ENCODE measurements around the gene JAZF1. TPM values are rescaled to one million over a fixed set of nuclear protein-coding genes. Genes with fewer than 3 reads are reported as not detected.

The JAZF1 gene
- total RNA-seq, 1 donor from 2014 or later = 3.1 TPM

DNA sequence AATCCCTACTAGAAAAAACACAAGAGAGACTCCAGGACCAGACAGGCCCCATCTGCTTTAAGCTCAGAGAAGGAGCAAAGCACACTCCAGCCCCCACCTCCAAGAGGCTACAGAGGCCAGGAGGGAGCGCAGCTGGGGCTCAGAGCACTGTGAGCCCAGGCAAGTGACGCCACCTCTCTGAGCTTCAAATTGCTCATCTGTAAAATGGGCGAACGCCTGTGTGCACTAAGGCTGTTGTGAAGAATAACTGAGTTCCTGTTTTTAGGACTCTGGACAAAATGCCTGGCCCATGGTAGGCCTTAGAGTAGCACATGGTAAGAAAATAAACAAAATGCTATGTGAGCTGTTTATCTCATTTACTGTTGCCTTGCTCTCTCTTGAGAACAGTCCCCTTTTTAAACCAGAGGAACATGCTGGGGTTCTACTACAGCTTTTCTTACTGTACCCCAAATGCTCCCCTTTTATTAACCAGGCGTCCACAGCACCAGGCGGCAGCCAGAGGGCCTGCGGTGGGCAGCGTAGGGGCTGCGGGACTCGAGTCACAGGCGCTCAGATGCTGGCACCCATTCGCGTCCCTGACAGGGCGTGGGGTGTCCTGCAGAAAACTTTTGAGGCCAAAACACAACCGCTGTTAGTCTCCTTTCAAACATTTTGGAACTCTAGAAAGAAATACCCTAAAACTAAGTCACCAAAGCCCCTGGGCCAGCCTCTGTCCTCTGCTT is 336.9 kb downstream of the JAZF1 start:
- no peaks in the 10 kb centered on the region for H3K9me3 Mint-ChIP-seq
- no peak overlapping the region for H3K27ac Mint-ChIP-seq (ENCODE audit: unreplicated experiment)
- peaks cover 5% of the 10 kb centered on the region for H3K4me1 Mint-ChIP-seq
- H3K27me3 Mint-ChIP-seq (ENCODE audit: low read depth) = no peaks in the 10 kb centered on the region
- no peaks in the 10 kb centered on the region for H3K36me3 Mint-ChIP-seq (ENCODE audit: low read depth)
- no peak for DNase-seq (ENCODE audit: low read depth, low spot score)
- TF ChIP-seq, protein P1, sequence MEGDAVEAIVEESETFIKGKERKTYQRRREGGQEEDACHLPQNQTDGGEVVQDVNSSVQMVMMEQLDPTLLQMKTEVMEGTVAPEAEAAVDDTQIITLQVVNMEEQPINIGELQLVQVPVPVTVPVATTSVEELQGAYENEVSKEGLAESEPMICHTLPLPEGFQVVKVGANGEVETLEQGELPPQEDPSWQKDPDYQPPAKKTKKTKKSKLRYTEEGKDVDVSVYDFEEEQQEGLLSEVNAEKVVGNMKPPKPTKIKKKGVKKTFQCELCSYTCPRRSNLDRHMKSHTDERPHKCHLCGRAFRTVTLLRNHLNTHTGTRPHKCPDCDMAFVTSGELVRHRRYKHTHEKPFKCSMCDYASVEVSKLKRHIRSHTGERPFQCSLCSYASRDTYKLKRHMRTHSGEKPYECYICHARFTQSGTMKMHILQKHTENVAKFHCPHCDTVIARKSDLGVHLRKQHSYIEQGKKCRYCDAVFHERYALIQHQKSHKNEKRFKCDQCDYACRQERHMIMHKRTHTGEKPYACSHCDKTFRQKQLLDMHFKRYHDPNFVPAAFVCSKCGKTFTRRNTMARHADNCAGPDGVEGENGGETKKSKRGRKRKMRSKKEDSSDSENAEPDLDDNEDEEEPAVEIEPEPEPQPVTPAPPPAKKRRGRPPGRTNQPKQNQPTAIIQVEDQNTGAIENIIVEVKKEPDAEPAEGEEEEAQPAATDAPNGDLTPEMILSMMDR (conservative IDR thresholded peaks at IDR 0.05) = no peak
- no peak overlapping the region for H3K4me3 Mint-ChIP-seq

DNA sequence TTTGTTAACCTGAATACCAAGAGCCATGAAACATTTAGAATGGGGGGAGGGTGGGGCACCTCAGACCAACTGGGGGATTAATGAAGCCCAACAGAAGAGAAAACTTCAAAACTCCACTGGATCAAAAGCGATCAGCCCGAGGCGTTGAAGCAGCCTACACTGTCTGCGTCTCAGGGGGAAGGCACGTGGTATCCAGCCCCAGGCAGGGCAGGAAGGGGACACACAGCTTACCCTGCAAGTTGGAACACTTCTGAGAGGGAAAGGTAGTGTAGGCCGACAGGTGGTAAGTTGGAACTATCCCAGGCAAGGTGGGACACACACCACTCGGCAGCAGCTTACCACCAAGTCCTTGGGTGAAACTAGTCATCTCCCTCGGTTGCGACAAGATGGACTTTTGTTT is 337.7 kb downstream of the JAZF1 start:
- no peak for DNase-seq (ENCODE audit: low read depth, low spot score)
- Mint-ChIP-seq H3K36me3 (ENCODE audit: low read depth) (no peaks in the 10 kb centered on the region), H3K27ac (ENCODE audit: unreplicated experiment) (no peak overlapping the region), H3K9me3 (no peaks in the 10 kb centered on the region), H3K4me1 (peaks cover 5% of the 10 kb centered on the region), H3K27me3 (ENCODE audit: low read depth) (no peaks in the 10 kb centered on the region), H3K4me3 (no peak overlapping the region)
- TF ChIP-seq, protein P1 (conservative IDR thresholded peaks at IDR 0.05) = no peak

DNA sequence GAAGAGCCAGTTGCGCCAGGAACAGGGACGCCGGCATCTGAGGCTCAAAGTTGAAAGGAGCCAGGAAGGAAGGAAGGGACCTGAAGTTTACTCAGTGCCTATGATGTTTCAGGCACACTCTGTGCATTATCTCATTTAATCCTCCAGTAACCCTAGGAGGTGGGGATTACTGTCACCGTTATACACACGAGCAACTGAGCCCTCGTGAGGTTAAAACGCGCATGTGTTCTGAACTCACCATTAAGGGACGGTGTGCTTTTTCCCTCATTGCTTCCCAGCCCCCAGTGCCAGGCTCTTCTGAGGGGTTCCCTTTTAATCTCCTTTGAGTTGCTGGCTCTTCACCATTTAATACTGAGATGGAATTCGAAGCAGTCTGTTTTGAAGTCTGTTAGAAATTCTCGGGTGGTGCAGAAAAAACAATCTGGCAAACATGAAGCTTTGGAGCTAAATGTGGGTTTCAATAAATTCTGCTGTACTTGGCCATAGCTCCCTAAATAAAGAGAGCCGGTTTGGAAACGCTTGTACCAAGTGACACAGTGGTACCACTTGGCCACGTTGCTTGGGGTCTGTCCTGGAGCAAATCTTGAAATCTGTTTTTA is 338.4 kb downstream of the JAZF1 start:
- H3K27me3 Mint-ChIP-seq (ENCODE audit: low read depth) = no peaks in the 10 kb centered on the region
- no peaks in the 10 kb centered on the region for H3K9me3 Mint-ChIP-seq
- no peaks in the 10 kb centered on the region for H3K36me3 Mint-ChIP-seq (ENCODE audit: low read depth)
- TF ChIP-seq, protein P1 (conservative IDR thresholded peaks at IDR 0.05) = no peak
- no peak for DNase-seq (ENCODE audit: low read depth, low spot score)
- peaks cover 9% of the 10 kb centered on the region for H3K4me1 Mint-ChIP-seq
- H3K27ac Mint-ChIP-seq (ENCODE audit: unreplicated experiment) = no peak overlapping the region
- no peak overlapping the region for H3K4me3 Mint-ChIP-seq

DNA sequence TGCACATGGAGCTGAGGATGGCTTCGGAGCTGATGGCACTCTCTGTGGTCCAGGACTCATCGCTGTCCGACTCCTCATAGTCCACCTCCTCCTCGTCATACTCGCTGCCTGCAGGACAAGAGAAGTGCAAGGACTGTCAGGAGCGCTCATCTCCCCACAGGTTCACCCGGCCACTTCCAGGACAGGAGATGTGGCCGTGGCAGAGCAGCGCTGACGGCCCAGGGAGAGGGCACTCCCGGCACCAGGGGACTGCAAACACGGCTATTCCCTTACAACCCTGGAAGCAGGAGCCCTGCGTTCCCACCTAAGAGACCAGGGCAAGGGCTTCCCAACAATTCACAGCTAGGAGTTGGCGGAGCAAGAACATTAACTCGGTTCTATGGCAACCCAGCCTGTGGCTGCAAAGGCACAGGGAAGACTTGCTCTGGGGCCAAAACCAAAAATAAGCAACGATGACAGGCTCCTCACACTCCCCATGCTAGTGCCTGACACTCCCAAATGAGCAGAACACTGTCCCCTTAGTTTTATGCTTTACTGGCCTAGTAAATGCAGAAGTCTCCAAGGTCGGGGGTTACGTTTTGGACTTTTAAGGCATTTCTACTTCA is 339.7 kb downstream of the JAZF1 start:
- DNase-seq (ENCODE audit: low read depth, low spot score) = no peak
- H3K27ac Mint-ChIP-seq (ENCODE audit: unreplicated experiment) = peak overlapping the region; percentile 50
- no peaks in the 10 kb centered on the region for H3K27me3 Mint-ChIP-seq (ENCODE audit: low read depth)
- H3K36me3 Mint-ChIP-seq (ENCODE audit: low read depth) = peaks cover 3% of the 10 kb centered on the region
- H3K9me3 Mint-ChIP-seq = no peaks in the 10 kb centered on the region
- peaks cover 9% of the 10 kb centered on the region for H3K4me1 Mint-ChIP-seq
- TF ChIP-seq, protein P1 (conservative IDR thresholded peaks at IDR 0.05) = no peak
- H3K4me3 Mint-ChIP-seq = no peak overlapping the region

DNA sequence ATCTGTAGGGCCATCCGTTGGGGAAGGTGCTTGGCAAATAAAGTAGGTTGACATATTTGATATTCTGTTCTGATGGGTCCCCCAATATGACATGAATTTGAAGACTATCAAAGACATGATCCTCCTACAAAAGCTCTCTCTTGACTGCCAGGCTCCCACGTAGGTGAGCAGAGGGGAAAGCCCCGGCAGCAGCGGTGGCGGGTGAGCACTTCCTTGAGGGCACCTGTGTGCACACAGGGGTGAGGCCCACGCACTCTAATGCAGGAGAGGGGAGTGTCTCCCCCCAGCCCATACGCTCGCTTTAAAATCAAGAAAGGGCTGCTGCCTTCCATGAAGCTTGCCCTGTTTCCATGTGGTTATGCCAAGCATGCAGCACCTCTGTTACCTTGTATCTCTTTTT is 340.3 kb downstream of the JAZF1 start:
- peaks cover 3% of the 10 kb centered on the region for H3K36me3 Mint-ChIP-seq (ENCODE audit: low read depth)
- H3K9me3 Mint-ChIP-seq = no peaks in the 10 kb centered on the region
- DNase-seq (ENCODE audit: low read depth, low spot score) = no peak
- no peak overlapping the region for H3K4me3 Mint-ChIP-seq
- peaks cover 9% of the 10 kb centered on the region for H3K4me1 Mint-ChIP-seq
- H3K27me3 Mint-ChIP-seq (ENCODE audit: low read depth) = no peaks in the 10 kb centered on the region
- TF ChIP-seq, protein P1 (conservative IDR thresholded peaks at IDR 0.05) = no peak
- peak overlapping the region; percentile 50 for H3K27ac Mint-ChIP-seq (ENCODE audit: unreplicated experiment)
